ENCODE data around the gene SCTR. TPM values are rescaled to one million over a fixed set of nuclear protein-coding genes. Genes with fewer than 3 reads are reported as not detected.

SCTR gene
- total RNA-seq, 1 experiment from 2014 or later: not detected

GRCh38 chr2:119421741-119422140 is 102.5 kb downstream of the SCTR start:
- Mint-ChIP-seq H3K27me3 (ENCODE audit: low read depth) (peaks cover 18% of the 10 kb centered on the region), H3K4me1 (peaks cover 21% of the 10 kb centered on the region), H3K4me3 (no peak overlapping the region), H3K36me3 (peaks cover 21% of the 10 kb centered on the region), H3K27ac (no peak overlapping the region), H3K9me3 (peaks cover 31% of the 10 kb centered on the region)
- TF ChIP-seq ZNF671 (CRISPR knock-in tag; IDR thresholded peaks at IDR 0.05) (no peak), CBFB (CRISPR knock-in tag; IDR thresholded peaks at IDR 0.05; ENCODE audit: low read depth) (no peak), STAT6 (CRISPR knock-in tag; conservative IDR thresholded peaks at IDR 0.05; ENCODE audit: low read depth) (no peak), ZNF512 (CRISPR knock-in tag; IDR thresholded peaks at IDR 0.05; ENCODE audit: borderline replicate concordance) (no peak), ZNF317 (CRISPR knock-in tag; IDR thresholded peaks at IDR 0.05; ENCODE audit: borderline replicate concordance, low read depth) (no peak)
- POLR2A ChIA-PET: no interaction called here
- ATAC-seq: no peak
- no peak for DNase-seq (ENCODE audit: low spot score)
- CTCF ChIA-PET: no interaction called here

GRCh38 chr2:119421304-119421703 is 103.0 kb downstream of the SCTR start:
- CTCF ChIA-PET: no interaction called here
- POLR2A ChIA-PET: no interaction called here
- no peak for TF ChIP-seq ATF6 (CRISPR knock-in tag; IDR thresholded peaks at IDR 0.05)
- TF ChIP-seq GABPB1 (CRISPR knock-in tag; IDR thresholded peaks at IDR 0.05): no peak

GRCh38 chr2:119419803-119420508 is 104.3 kb downstream of the SCTR start:
- Mint-ChIP-seq H3K27ac (no peak overlapping the region), H3K36me3 (peaks cover 21% of the 10 kb centered on the region), H3K9me3 (peaks cover 31% of the 10 kb centered on the region), H3K4me3 (no peak overlapping the region), H3K4me1 (peaks cover 12% of the 10 kb centered on the region), H3K27me3 (ENCODE audit: low read depth) (peaks cover 14% of the 10 kb centered on the region)
- POLR2A ChIA-PET: no interaction called here
- DNase-seq (ENCODE audit: low spot score): no peak
- ATAC-seq: no peak
- CTCF ChIA-PET: interaction anchor here (0.8 kb wide), 2 partner anchors 23 to 56 kb away, joined by 3 to 4 read pairs; no protein-coding TSS in a partner anchor
- TF ChIP-seq ZNF263 (CRISPR knock-in tag; IDR thresholded peaks at IDR 0.05; ENCODE audit: low read depth) (no peak), IRF2 (CRISPR knock-in tag; IDR thresholded peaks at IDR 0.05; ENCODE audit: borderline replicate concordance, low read depth) (no peak), MLX (CRISPR knock-in tag; IDR thresholded peaks at IDR 0.05) (no peak), AFF4 (CRISPR knock-in tag; IDR thresholded peaks at IDR 0.05; ENCODE audit: borderline replicate concordance) (no peak), ZNF416 (CRISPR knock-in tag; IDR thresholded peaks at IDR 0.05) (no peak), PRDM15 (CRISPR knock-in tag; IDR thresholded peaks at IDR 0.05) (no peak)

More at GRCh38 chr2:119421304-119421703, 103.0 kb downstream of the SCTR start:
- DNase-seq (ENCODE audit: low spot score): no peak
- H3K27ac Mint-ChIP-seq: no peak overlapping the region
- H3K36me3 Mint-ChIP-seq: peaks cover 21% of the 10 kb centered on the region
- H3K4me1 Mint-ChIP-seq: peaks cover 17% of the 10 kb centered on the region
- peaks cover 31% of the 10 kb centered on the region for H3K9me3 Mint-ChIP-seq
- ATAC-seq: no peak
- H3K4me3 Mint-ChIP-seq: no peak overlapping the region
- peaks cover 18% of the 10 kb centered on the region for H3K27me3 Mint-ChIP-seq (ENCODE audit: low read depth)
